IMR-90 (cell line): ENCODE results near the gene GALK1. TPM values are rescaled to one million over a fixed set of nuclear protein-coding genes. Genes with fewer than 3 reads are reported as not detected.

Experiments used
- ATAC-seq: fragments of 200-7000 bp; cut with Tn5 transposase; 2 replicates; pipeline ENCODE4 v1.9.1; 2020; ENCODE audit warnings: low read depth, mild to moderate bottlenecking, moderate library complexity
- BruUV-seq: library from RNA; stranded (reverse); fragments of 400-500 nt; replicated peaks from 2 replicates; lab custom pipeline; 2021; lab: Mats Ljungman, UMichigan
- CTCF ChIA-PET: fragments of 300-600 bp; formaldehyde crosslinking; extraction: SDS; loops from one replicate; lab custom pipeline; 2021; ENCODE audit warnings: antibody characterized with exemption; lab: Yijun Ruan, JAX
- POLR2A ChIA-PET: fragments of 300-600 bp; sonication (Branson Sonifier 250); formaldehyde crosslinking; loops from one replicate; lab custom pipeline; 2022; ENCODE audit warnings: antibody characterized with exemption; ENCODE audit not compliant: unreplicated experiment; lab: Charles Lee
- DNase-seq: peaks from one replicate; pipeline ENCODE4 v3.0.0; 2013
- H2AFZ ChIP-seq: replicated peaks from 2 replicates; pipeline ENCODE3; 2013; ENCODE audit warnings: low read length, mild to moderate bottlenecking; ENCODE audit not compliant: poor library complexity
- H2AK5ac ChIP-seq: 2 replicates; pipeline ENCODE4 v1.6.1; 2013; ENCODE audit warnings: low read depth, low read length, inconsistent platforms
- H2AK9ac ChIP-seq: replicated peaks from 2 replicates; pipeline ENCODE3; 2013; ENCODE audit warnings: mild to moderate bottlenecking, low read depth, low read length, moderate library complexity; ENCODE audit not compliant: poor library complexity
- H2BK120ac ChIP-seq: 2 replicates; pipeline ENCODE4 v1.6.1; 2013; ENCODE audit warnings: low read depth, low read length, inconsistent platforms
- H2BK15ac ChIP-seq: 3 replicates; pipeline ENCODE4 v1.6.1; 2013; ENCODE audit warnings: low read depth, low read length, inconsistent platforms
- H2BK20ac ChIP-seq: 2 replicates; pipeline ENCODE4 v1.6.1; 2013; ENCODE audit warnings: low read depth, mild to moderate bottlenecking, inconsistent platforms, low read length, moderate library complexity
- H2BK5ac ChIP-seq: 2 replicates; pipeline ENCODE4 v1.6.1; 2013; ENCODE audit warnings: mild to moderate bottlenecking, low read depth, low read length, inconsistent platforms; ENCODE audit not compliant: poor library complexity, severe bottlenecking
- H3K14ac ChIP-seq: replicated peaks from 2 replicates; pipeline ENCODE4 v1.6.1; 2013; ENCODE audit warnings: low read depth, low read length, inconsistent platforms
- H3K18ac ChIP-seq: 2 replicates; pipeline ENCODE4 v1.6.1; 2013; ENCODE audit warnings: low read depth, low read length, control low read depth
- H3K23ac ChIP-seq: 2 replicates; pipeline ENCODE4 v1.6.1; 2013; ENCODE audit warnings: low read depth, low read length, inconsistent platforms
- H3K27ac ChIP-seq: 2 replicates; pipeline ENCODE4 v1.5.1; 2013; ENCODE audit warnings: mild to moderate bottlenecking, control low read depth, low read length; ENCODE audit not compliant: insufficient read depth
- H3K27me3 ChIP-seq: 2 replicates; pipeline ENCODE4 v1.6.1; 2013; ENCODE audit warnings: low read length; ENCODE audit not compliant: control insufficient read depth, insufficient read depth
- H3K36me3 ChIP-seq: 2 replicates; pipeline ENCODE4 v1.6.1; 2013; ENCODE audit warnings: low read length, mixed read lengths; ENCODE audit not compliant: control insufficient read depth, insufficient read depth
- H3K4ac ChIP-seq: 2 replicates; pipeline ENCODE4 v1.6.1; 2013; ENCODE audit warnings: low read depth, low read length, inconsistent platforms
- H3K4me1 ChIP-seq: 2 replicates; pipeline ENCODE4 v1.6.1; 2013; ENCODE audit warnings: low read length, mixed read lengths; ENCODE audit not compliant: control insufficient read depth, insufficient read depth
- H3K4me2 ChIP-seq: 2 replicates; pipeline ENCODE4 v1.6.1; 2013; ENCODE audit warnings: low read depth, mild to moderate bottlenecking, control low read depth, low read length, moderate library complexity
- H3K4me3 ChIP-seq: 2 replicates; pipeline ENCODE4 v1.5.1; 2013; ENCODE audit warnings: low read depth, mild to moderate bottlenecking, control low read depth, low read length, moderate library complexity; ENCODE audit not compliant: insufficient read depth
- H3K56ac ChIP-seq: 2 replicates; pipeline ENCODE4 v1.6.1; 2013; ENCODE audit warnings: low read length, inconsistent platforms; ENCODE audit not compliant: insufficient read depth; ENCODE audit errors: extremely low read depth
- H3K79me1 ChIP-seq, 2 experiments: 2 replicates each; pipeline ENCODE4 v1.6.1; 2013; ENCODE audit warnings: low read length in 2 of 2, inconsistent platforms in 1 of 2, low read depth in 1 of 2
- H3K9ac ChIP-seq: 2 replicates; pipeline ENCODE4 v1.6.1; 2013; ENCODE audit warnings: low read depth, low read length, control low read depth
- H3K9me1 ChIP-seq: 2 replicates; pipeline ENCODE4 v1.6.1; 2013; ENCODE audit warnings: low read length, inconsistent platforms; ENCODE audit not compliant: insufficient read depth
- H3K9me3 ChIP-seq: 2 replicates; pipeline ENCODE4 v1.6.1; 2013; ENCODE audit warnings: low read length; ENCODE audit not compliant: control insufficient read depth, insufficient read depth
- H4K20me1 ChIP-seq: 2 replicates; pipeline ENCODE4 v1.6.1; 2013; ENCODE audit warnings: low read length, inconsistent platforms; ENCODE audit not compliant: insufficient read depth
- H4K5ac ChIP-seq: 2 replicates; pipeline ENCODE4 v1.6.1; 2013; ENCODE audit warnings: mild to moderate bottlenecking, low read depth, low read length, control low read depth
- H4K8ac ChIP-seq, 2 experiments: 2 replicates each; pipeline ENCODE4 v1.6.1; 2013; ENCODE audit warnings: low read depth in 2 of 2, low read length in 2 of 2, control low read depth in 1 of 2, inconsistent platforms in 1 of 2
- H4K91ac ChIP-seq: 2 replicates; pipeline ENCODE4 v1.6.1; 2013; ENCODE audit warnings: low read depth, low read length, inconsistent platforms; ENCODE audit not compliant: insufficient read depth
- BHLHE40 ChIP-seq: fragments of 150-350 bp; IDR thresholded peaks from 2 replicates; pipeline ENCODE4 v1.6.1; 2016; ENCODE audit warnings: mild to moderate bottlenecking, low read depth, low read length
- CEBPB ChIP-seq: IDR thresholded peaks from 2 replicates; pipeline ENCODE4 v1.6.1; 2012; ENCODE audit warnings: low read depth, low read length, improper control_type of control experiment
- MAFK ChIP-seq: IDR thresholded peaks from 2 replicates; pipeline ENCODE4 v1.6.1; 2012; ENCODE audit warnings: low read depth, low read length, improper control_type of control experiment
- MXI1 ChIP-seq: IDR thresholded peaks from 2 replicates; pipeline ENCODE4 v1.6.1; 2012; ENCODE audit warnings: low read depth, mild to moderate bottlenecking, low read length, moderate library complexity, borderline replicate concordance
- POLR2A ChIP-seq: IDR thresholded peaks from 2 replicates; pipeline ENCODE4 v1.6.1; 2012; ENCODE audit warnings: mild to moderate bottlenecking, low read depth, low read length
- RCOR1 ChIP-seq: IDR thresholded peaks from 2 replicates; pipeline ENCODE4 v1.6.1; 2012; ENCODE audit warnings: mild to moderate bottlenecking, low read length, improper control_type of control experiment; ENCODE audit not compliant: insufficient replicate concordance
- USF2 ChIP-seq: fragments of 150-350 bp; IDR thresholded peaks from 2 replicates; pipeline ENCODE4 v1.6.1; 2017; ENCODE audit warnings: mild to moderate bottlenecking, antibody characterized with exemption, low read length, low read depth
- WGBS, 2 experiments: methylation state at CpG; one replicate each; pipeline versions ENCODE4 v1.1.5 to v1.1.7; 2013; ENCODE audit warnings: missing lambda C conversion rate in 2 of 2; ENCODE audit not compliant: insufficient read length in 1 of 2; ENCODE audit errors: extremely low coverage in 2 of 2; 5-methylcytosine and 5-hydroxymethylcytosine counted together
- dilution Hi-C: fragments of 300-500 bp; cut with HindIII; formaldehyde crosslinking; loops from one replicate; pipeline ENCODE4 v1.14.3; 2018; ENCODE audit warnings: low sequenced_read_pairs; ENCODE audit not compliant: unreplicated experiment
- in situ Hi-C: fragments of 300-500 bp; cut with MboI; formaldehyde crosslinking; loops from 3 replicates; pipeline ENCODE4 v1.14.3; 2019; ENCODE audit warnings: low sequenced_read_pairs, inconsistent platforms, mixed read lengths
- intact Hi-C: fragments of 100-400 bp; cut with micrococcal nuclease; formaldehyde crosslinking; loops from 2 replicates; pipeline ENCODE4 v1.10.0; 2022
- polyA plus RNA-seq, 3 experiments: library from polyadenylated mRNA; depleted of rRNA; stranded (reverse); fragments of >200 nt; gene quantifications; 2 replicates each; pipeline ENCODE4 v1.2.3, GENCODE V29; 2012; ENCODE audit warnings: low replicate concordance in 1 of 3
- total RNA-seq: library from RNA; depleted of rRNA; stranded (reverse); fragments of >200 nt; gene quantifications from 2 replicates; pipeline ENCODE4 v1.2.3, GENCODE V29; 2012

GALK1 gene
- total and polyA plus RNA-seq, 2 of the 4 experiments (the other 2 are of a cell fraction) = 19.9 to 21.9 TPM

- no peak overlapping the region for H3K23ac ChIP-seq
- no peaks in the 10 kb centered on the region for H3K9me3 ChIP-seq
- intact Hi-C loops = no loop called here
- H4K91ac ChIP-seq = no peak overlapping the region
- no peak overlapping the region for H2AK9ac ChIP-seq
- ChIA-PET POLR2A (no interaction called here), CTCF (no interaction called here)
- H3K18ac ChIP-seq = no peak overlapping the region
- no peaks in the 10 kb centered on the region; the same call in 1 of the 2 replicates for H3K4me1 ChIP-seq
- WGBS, 2 experiments = 100% methylated on average over 2 of the region's 18 CpGs; no CpG with 5 or more reads in 1 of the 2 experiments
- peaks cover 33% of the 10 kb centered on the region for H3K36me3 ChIP-seq
- H3K27ac ChIP-seq = no peak overlapping the region
- in situ Hi-C loops = no loop called here
- H2BK120ac ChIP-seq = no peak overlapping the region
- TF ChIP-seq CEBPB (no peak), RCOR1 (no peak), MXI1 (no peak), BHLHE40 (no peak), USF2 (no peak), MAFK (no peak), POLR2A (no peak)
- ATAC-seq (peak; percentile 59; the same call in 1 of the 2 replicates), DNase-seq (peak; percentile 37)
- no peak overlapping the region for H3K14ac ChIP-seq
- no peak overlapping the region for H3K9ac ChIP-seq
- no peak overlapping the region for H2AK5ac ChIP-seq
- H3K56ac ChIP-seq = no peak overlapping the region
- no peak overlapping the region for H2AFZ ChIP-seq
- H3K4me3 ChIP-seq = no peak overlapping the region
- peaks cover 11 to 40% of the 10 kb centered on the region in 2 experiments; a peak in 3 of 4 replicates for H3K79me1 ChIP-seq
- H2BK5ac ChIP-seq = no peak overlapping the region
- H3K4me2 ChIP-seq = no peak overlapping the region
- no peak overlapping the region for H2BK20ac ChIP-seq
- peaks cover 7% of the 10 kb centered on the region; the same call in 1 of the 2 replicates for H3K9me1 ChIP-seq
- H4K5ac ChIP-seq = no peak overlapping the region
- H2BK15ac ChIP-seq = no peak overlapping the region
- H4K8ac ChIP-seq = no peak overlapping the region
- H3K27me3 ChIP-seq = no peaks in the 10 kb centered on the region
- peaks cover 24% of the 10 kb centered on the region for H4K20me1 ChIP-seq
- BruUV-seq = no TSS peak
- no peak overlapping the region for H3K4ac ChIP-seq
- dilution Hi-C loops = no loop called here
These were observed 44.1 kb upstream of the GALK1 start for GRCh38 chr17:75808905-75809621.
